HCT116 (cell line): ENCODE results near the gene OR6Q1. TPM values are rescaled to one million over a fixed set of nuclear protein-coding genes. Genes with fewer than 3 reads are reported as not detected.

ENCODE experiments used
- ATAC-seq: fragments of 200-7000 bp; cut with Tn5 transposase; 2 replicates; pipeline ENCODE4 v1.9.1; 2020; ENCODE audit warnings: mild to moderate bottlenecking, moderate library complexity
- BruUV-seq: library from RNA; stranded (reverse); fragments of 400-500 nt; replicated peaks from 2 replicates; lab custom pipeline; 2021; lab: Mats Ljungman, UMichigan
- CTCF ChIA-PET: fragments of 300-600 bp; sonication (Branson Sonifier 250); formaldehyde crosslinking; loops from one replicate; lab custom pipeline; 2021; ENCODE audit warnings: antibody characterized with exemption; lab: Charles Lee
- POLR2A ChIA-PET: fragments of 300-600, 350-600 bp; sonication (Branson Sonifier 250); formaldehyde crosslinking; loops from one replicate; lab custom pipeline; 2021; ENCODE audit warnings: antibody characterized with exemption; lab: Charles Lee
- RAD21 ChIA-PET, 2 experiments: fragments of 300-600 bp; sonication (Branson Sonifier 250); formaldehyde crosslinking; loops; one replicate each; lab custom pipeline; 2023; ENCODE audit warnings: low total read pairs in 2 of 2; ENCODE audit not compliant: uncharacterized antibody in 2 of 2, unreplicated experiment in 2 of 2, low non-redundant PET in 1 of 2; lab: Charles Lee
- DNase-seq: peaks from one replicate; pipeline ENCODE4 v3.0.0-alpha.2; 2010; ENCODE audit warnings: low read depth, low spot score
- H2AFZ ChIP-seq: fragments of 200-600 bp; shearing (Covaris generic), sonication (generic); 2 replicates; pipeline ENCODE4 v1.6.1; 2017; ENCODE audit warnings: low read depth, mixed run types, mixed read lengths, antibody characterized with exemption, low read length; ENCODE audit not compliant: poor library complexity, severe bottlenecking
- H3K27ac ChIP-seq: 2 replicates; pipeline ENCODE4 v1.5.1; 2012; ENCODE audit warnings: low read depth, low read length
- H3K27me3 ChIP-seq: fragments of 200-600 bp; sonication (generic); 2 replicates; pipeline ENCODE4 v1.6.1; 2016; ENCODE audit warnings: mixed run types, low read length, mixed read lengths; ENCODE audit not compliant: insufficient read depth
- H3K36me3 ChIP-seq, 2 experiments: fragments of 200-500 bp in 1 of 2; fragments of 200-600 bp in 1 of 2; sonication (Bioruptor generic) in 1 of 2; sonication (generic) in 1 of 2; 2 replicates each; pipeline versions ENCODE4 v1.5.1 to v1.6.1; 2014 to 2016; ENCODE audit warnings: low read length in 2 of 2, inconsistent platforms in 1 of 2, mixed read lengths in 1 of 2, mixed run types in 1 of 2; ENCODE audit not compliant: insufficient read depth in 2 of 2, control insufficient read depth in 1 of 2
- H3K4me1 ChIP-seq, 2 experiments: fragments of 200-600 bp in 1 of 2; sonication (generic) in 1 of 2; 2 replicates each; pipeline versions ENCODE4 v1.5.1 to v1.6.1; 2012 to 2017; ENCODE audit warnings: low read length in 2 of 2, inconsistent platforms in 1 of 2, mild to moderate bottlenecking in 1 of 2, mixed read lengths in 1 of 2, mixed run types in 1 of 2, moderate library complexity in 1 of 2; ENCODE audit not compliant: insufficient read depth in 2 of 2, control insufficient read depth in 1 of 2
- H3K4me2 ChIP-seq: fragments of 200-600 bp; sonication (generic); 2 replicates; pipeline ENCODE4 v1.6.1; 2017; ENCODE audit warnings: mixed run types, low read length, mixed read lengths
- H3K4me3 ChIP-seq, 2 experiments: fragments of 200-600 bp in 1 of 2; sonication (generic) in 1 of 2; replicated peaks in 1 of 2; 2 replicates each; pipeline ENCODE4 v1.5.1; 2011 to 2016; ENCODE audit warnings: low read length in 2 of 2, control low read depth in 1 of 2, low read depth in 1 of 2, mild to moderate bottlenecking in 1 of 2, mixed read lengths in 1 of 2, mixed run types in 1 of 2
- H3K79me2 ChIP-seq: fragments of 200-600 bp; sonication (generic); 2 replicates; pipeline ENCODE4 v1.6.1; 2017; ENCODE audit warnings: mild to moderate bottlenecking, mixed run types, low read length, moderate library complexity, mixed read lengths; ENCODE audit not compliant: insufficient read depth
- H3K9ac ChIP-seq: fragments of 200-600 bp; sonication (generic); 2 replicates; pipeline ENCODE4 v1.6.1; 2016; ENCODE audit warnings: low read length, mixed read lengths
- H3K9me2 ChIP-seq: fragments of 200-600 bp; sonication (generic), shearing (Covaris generic); 2 replicates; pipeline ENCODE4 v1.6.1; 2017; ENCODE audit warnings: mixed run types, mild to moderate bottlenecking, moderate library complexity; ENCODE audit not compliant: insufficient read depth
- H3K9me3 ChIP-seq, 2 experiments: fragments of 200-500 bp in 1 of 2; fragments of 200-600 bp in 1 of 2; sonication (Bioruptor generic) in 1 of 2; sonication (generic) in 1 of 2; 2 replicates each; pipeline ENCODE4 v1.6.1; 2014 to 2017; ENCODE audit warnings: low read length in 2 of 2, mixed read lengths in 2 of 2, inconsistent platforms in 1 of 2, low read depth in 1 of 2, mild to moderate bottlenecking in 1 of 2, mixed run types in 1 of 2, moderate library complexity in 1 of 2; ENCODE audit not compliant: control insufficient read depth in 1 of 2, insufficient read depth in 1 of 2
- H4K20me1 ChIP-seq: fragments of 200-600 bp; sonication (generic), shearing (Covaris generic); 2 replicates; pipeline ENCODE4 v1.6.1; 2017; ENCODE audit warnings: mixed run types, mild to moderate bottlenecking, moderate library complexity; ENCODE audit not compliant: insufficient read depth
- ATF3 ChIP-seq: IDR thresholded peaks from 2 replicates; pipeline ENCODE4 v1.6.1; 2012
- CTCF ChIP-seq, 3 experiments: fragments of 200-600 bp in 1 of 3; sonication (generic) in 1 of 3; IDR thresholded peaks in 2 of 3; conservative IDR thresholded peaks in 1 of 3; 2 replicates each; pipeline ENCODE4 v1.5.1; 2012 to 2017; ENCODE audit warnings: low read depth in 2 of 3, low read length in 2 of 3, antibody characterized with exemption in 1 of 3, borderline replicate concordance in 1 of 3, control low read depth in 1 of 3, mild to moderate bottlenecking in 1 of 3, mixed read lengths in 1 of 3, mixed run types in 1 of 3, moderate library complexity in 1 of 3; ENCODE audit not compliant: insufficient read depth in 1 of 3
- EZH2phosphoT487 ChIP-seq: fragments of 200-600 bp; IDR thresholded peaks from 2 replicates; pipeline ENCODE4 v1.6.1; 2018; ENCODE audit warnings: antibody characterized with exemption, borderline replicate concordance
- FOSL1 ChIP-seq: IDR thresholded peaks from 2 replicates; pipeline ENCODE4 v1.6.1; 2012; ENCODE audit warnings: low read depth
- POLR2A ChIP-seq: IDR thresholded peaks from 2 replicates; pipeline ENCODE4 v1.7.0; 2011; ENCODE audit warnings: borderline replicate concordance; ENCODE audit not compliant: insufficient read depth, insufficient read length; ENCODE audit errors: extremely low read depth
- POLR2AphosphoS5 ChIP-seq: IDR thresholded peaks from 2 replicates; pipeline ENCODE4 v1.6.1; 2011; ENCODE audit warnings: mild to moderate bottlenecking, low read depth, low read length, moderate library complexity
- SIN3A ChIP-seq: IDR thresholded peaks from 2 replicates; pipeline ENCODE4 v1.6.1; 2012; ENCODE audit warnings: low read depth
- SRF ChIP-seq: IDR thresholded peaks from 2 replicates; pipeline ENCODE4 v1.6.1; 2012; ENCODE audit warnings: low read depth
- TCF7L2 ChIP-seq: IDR thresholded peaks from 2 replicates; pipeline ENCODE4 v1.7.0; 2011; ENCODE audit warnings: borderline replicate concordance, inconsistent platforms; ENCODE audit not compliant: insufficient read depth, insufficient read length; ENCODE audit errors: extremely low read depth
- ZNF274 ChIP-seq: fragments of 200-500 bp; sonication (Bioruptor generic); IDR thresholded peaks from 2 replicates; pipeline ENCODE4 v1.6.1; 2014; ENCODE audit warnings: mild to moderate bottlenecking, low read depth, low read length, inconsistent platforms
- intact Hi-C: fragments of 100-400 bp; cut with micrococcal nuclease; formaldehyde crosslinking; loops from 2 replicates; pipeline ENCODE4 v1.10.0; 2022
- total RNA-seq: library from RNA; stranded (reverse); gene quantifications from one replicate; pipeline ENCODE4 v1.2.1, GENCODE V29; 2021; ENCODE audit not compliant: unreplicated experiment

OR6Q1 gene
- total RNA-seq, 1 experiment from 2014 or later = not detected

DNA sequence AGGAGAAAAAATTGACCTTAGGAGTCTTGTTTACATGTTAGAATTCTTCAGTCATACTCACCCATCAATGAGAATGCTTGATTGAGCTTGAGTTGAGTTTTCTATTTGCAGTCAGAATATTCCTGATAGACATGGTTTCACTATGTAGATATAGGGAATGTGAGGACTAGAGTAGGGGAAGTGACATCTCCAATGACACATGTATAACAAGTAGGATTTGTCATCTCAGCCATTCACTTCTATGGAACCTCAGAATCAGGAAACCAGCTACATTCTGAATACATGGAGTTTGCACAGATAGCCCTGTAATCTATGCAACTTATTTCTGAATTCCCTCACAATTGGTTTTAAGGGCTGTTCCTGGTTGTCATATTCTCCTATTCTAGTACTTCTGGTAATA lies 27.2 kb upstream of the OR6Q1 start:
- Histone ChIP-seq H3K27me3 (peaks cover 12% of the 10 kb centered on the region; the same call in 1 of the 2 replicates), H3K4me2 (no peak overlapping the region), H3K9ac (no peak overlapping the region), H3K36me3 (no peaks in the 10 kb centered on the region), H3K4me3 (no peak overlapping the region), H4K20me1 (no peaks in the 10 kb centered on the region), H3K27ac (no peak overlapping the region), H3K9me3 (no peaks in the 10 kb centered on the region), H3K79me2 (no peaks in the 10 kb centered on the region), H3K4me1 (no peaks in the 10 kb centered on the region), H3K9me2 (no peaks in the 10 kb centered on the region), H2AFZ (no peak overlapping the region)
- ChIA-PET CTCF (no interaction called here), POLR2A (no interaction called here), RAD21 (no interaction called here)
- no TSS peak for BruUV-seq
- intact Hi-C loops = no loop called here
- no peak for TF ChIP-seq SRF
- no peak for TF ChIP-seq FOSL1
- no peak for TF ChIP-seq TCF7L2
- no peak for TF ChIP-seq CTCF (IDR thresholded peaks at IDR 0.05 in 2 of 3, conservative IDR thresholded peaks at IDR 0.05 in 1 of 3; ENCODE audit: borderline replicate concordance in 1 of 3, insufficient read depth in 1 of 3, low read depth in 2 of 3, low read length in 2 of 3)
- no peak for TF ChIP-seq ZNF274
- no peak for TF ChIP-seq POLR2AphosphoS5
- no peak for TF ChIP-seq EZH2phosphoT487
- TF ChIP-seq ATF3 = no peak
- no peak for TF ChIP-seq SIN3A
- no peak for TF ChIP-seq POLR2A
- ATAC-seq = no peak
- no peak for DNase-seq
